ENCODE results near the gene PDE3A.

Gene PDE3A

DNA sequence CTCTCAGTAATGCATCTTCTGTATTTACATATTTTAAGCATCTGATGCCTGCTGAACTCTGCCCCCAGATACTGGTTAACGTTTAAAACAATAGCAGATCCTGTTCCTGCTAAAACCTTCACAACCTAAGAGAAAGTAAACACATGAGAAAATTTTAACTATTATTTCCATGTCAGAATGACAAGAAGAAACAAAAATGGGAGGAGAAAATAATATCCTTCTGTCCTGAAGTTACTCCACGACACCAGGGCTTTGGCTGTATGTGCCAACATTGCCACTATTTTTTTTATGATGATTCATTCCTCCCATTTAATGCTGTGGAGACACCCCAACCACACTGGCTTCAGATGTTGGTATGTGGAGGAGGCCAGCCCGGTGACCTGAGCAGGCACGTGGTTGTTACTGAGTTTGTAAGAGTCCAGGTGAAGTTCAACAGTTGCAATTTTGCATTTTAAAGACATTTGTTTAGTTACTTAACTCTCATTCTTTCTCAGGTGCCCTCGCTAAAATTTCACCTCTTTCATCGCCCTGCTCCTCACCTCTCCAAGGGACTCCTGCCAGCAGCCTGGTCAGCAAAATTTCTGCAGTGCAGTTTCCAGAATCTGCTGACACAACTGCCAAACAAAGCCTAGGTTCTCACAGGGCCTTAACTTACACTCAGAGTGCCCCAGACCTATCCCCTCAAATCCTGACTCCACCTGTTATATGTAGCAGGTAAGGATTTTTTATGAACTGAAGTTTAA is 261.2 kb downstream of the PDE3A start:
- no peak for DNase-seq (ENCODE audit: low read depth)
- TF ChIP-seq, protein P1, sequence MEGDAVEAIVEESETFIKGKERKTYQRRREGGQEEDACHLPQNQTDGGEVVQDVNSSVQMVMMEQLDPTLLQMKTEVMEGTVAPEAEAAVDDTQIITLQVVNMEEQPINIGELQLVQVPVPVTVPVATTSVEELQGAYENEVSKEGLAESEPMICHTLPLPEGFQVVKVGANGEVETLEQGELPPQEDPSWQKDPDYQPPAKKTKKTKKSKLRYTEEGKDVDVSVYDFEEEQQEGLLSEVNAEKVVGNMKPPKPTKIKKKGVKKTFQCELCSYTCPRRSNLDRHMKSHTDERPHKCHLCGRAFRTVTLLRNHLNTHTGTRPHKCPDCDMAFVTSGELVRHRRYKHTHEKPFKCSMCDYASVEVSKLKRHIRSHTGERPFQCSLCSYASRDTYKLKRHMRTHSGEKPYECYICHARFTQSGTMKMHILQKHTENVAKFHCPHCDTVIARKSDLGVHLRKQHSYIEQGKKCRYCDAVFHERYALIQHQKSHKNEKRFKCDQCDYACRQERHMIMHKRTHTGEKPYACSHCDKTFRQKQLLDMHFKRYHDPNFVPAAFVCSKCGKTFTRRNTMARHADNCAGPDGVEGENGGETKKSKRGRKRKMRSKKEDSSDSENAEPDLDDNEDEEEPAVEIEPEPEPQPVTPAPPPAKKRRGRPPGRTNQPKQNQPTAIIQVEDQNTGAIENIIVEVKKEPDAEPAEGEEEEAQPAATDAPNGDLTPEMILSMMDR (IDR thresholded peaks at IDR 0.05; ENCODE audit: control insufficient read depth, extremely low read depth, insufficient read depth), result no peak
- no peak overlapping the region for H3K4me3 ChIP-seq (ENCODE audit: low read depth, low read length)

DNA sequence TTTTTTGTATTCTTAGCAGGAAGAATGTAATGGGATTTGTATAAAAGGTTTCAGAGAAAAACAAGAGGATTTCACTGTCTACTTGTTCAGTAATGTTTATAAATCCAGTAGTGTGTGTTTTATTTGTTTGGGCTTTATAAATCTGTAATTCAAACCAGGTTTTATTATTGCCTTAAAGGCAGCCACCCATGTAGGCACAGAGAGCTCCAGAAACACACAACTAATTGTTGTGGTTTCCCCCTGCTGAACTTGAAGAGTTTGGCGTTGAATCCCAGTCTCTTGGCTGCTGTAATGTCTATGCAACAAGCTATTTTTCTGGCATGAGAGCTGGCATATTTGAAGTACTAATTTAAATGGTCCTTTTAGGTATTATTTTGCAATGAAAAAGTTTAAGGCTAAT is 263.4 kb downstream of the PDE3A start:
- no peak overlapping the region for H3K4me3 ChIP-seq (ENCODE audit: low read depth, low read length)
- TF ChIP-seq, protein P1 (IDR thresholded peaks at IDR 0.05; ENCODE audit: control insufficient read depth, extremely low read depth, insufficient read depth), result no peak
- no peak for DNase-seq (ENCODE audit: low read depth)

DNA sequence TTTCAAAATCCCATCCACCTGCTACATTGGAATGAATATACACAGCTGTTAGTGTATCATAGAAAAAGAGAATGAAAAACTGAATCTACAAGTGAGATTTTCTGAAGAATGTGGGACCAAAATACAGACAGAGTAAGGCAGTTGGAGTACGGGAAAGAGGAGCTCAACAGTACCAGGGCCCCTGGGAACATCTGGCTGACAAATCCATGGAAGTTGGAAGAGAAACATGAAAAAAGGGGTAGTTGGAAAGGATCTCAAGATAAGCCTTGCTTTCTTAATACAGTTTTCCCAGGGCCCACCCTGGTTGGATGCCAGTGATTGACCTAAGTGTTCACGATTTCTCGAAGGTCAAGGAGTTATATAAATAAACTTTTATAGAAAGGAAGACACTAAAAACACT is 272.8 kb downstream of the PDE3A start:
- H3K4me3 ChIP-seq (ENCODE audit: low read depth, low read length), result no peak overlapping the region
- TF ChIP-seq, protein P1 (IDR thresholded peaks at IDR 0.05; ENCODE audit: control insufficient read depth, extremely low read depth, insufficient read depth), result no peak
- DNase-seq (ENCODE audit: low read depth), result no peak

DNA sequence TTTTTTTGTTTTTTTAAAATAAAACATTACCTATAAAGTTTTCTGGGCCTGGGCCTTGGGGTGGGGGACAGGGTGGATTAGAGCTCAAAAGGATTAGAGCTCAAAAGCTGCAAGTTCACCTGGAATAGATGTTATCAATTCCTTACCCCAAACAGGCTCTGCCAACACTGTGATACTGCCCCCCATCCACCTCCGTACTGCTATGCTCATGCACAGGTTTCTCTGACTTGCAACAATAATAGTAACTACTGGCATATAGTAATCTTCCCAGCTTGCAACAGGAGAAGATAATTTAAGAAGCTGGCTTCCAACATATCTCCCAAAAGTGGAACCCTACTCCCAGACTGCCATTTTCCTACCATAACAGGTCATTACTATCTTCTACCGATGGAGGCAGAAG is 275.5 kb downstream of the PDE3A start:
- DNase-seq (ENCODE audit: low read depth), result no peak
- TF ChIP-seq, protein P1 (IDR thresholded peaks at IDR 0.05; ENCODE audit: control insufficient read depth, extremely low read depth, insufficient read depth), result no peak
- no peak overlapping the region for H3K4me3 ChIP-seq (ENCODE audit: low read depth, low read length)

DNA sequence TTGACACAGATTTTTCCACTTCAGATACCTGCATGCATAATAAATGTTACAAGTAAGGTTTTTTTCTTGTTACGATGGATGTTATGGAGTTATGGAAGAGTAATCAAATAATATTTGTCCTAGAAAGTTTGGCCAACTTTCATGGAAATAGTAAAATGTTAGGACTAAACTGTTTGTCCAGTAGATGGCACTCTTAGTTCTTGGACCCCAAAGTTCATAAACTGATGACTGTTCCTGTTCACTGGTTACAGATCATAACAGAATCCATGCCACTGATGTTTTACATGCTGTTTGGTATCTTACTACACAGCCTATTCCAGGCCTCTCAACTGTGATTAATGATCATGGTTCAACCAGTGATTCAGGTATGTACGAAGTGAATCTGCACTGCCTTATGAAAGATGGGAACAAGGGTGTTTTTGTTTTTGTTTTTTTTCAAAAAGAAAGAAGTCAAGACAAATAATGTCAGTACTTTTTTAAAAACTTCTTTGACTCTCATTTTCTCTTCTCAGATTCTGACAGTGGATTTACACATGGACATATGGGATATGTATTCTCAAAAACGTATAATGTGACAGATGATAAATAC is 278.0 kb downstream of the PDE3A start:
- H3K4me3 ChIP-seq (ENCODE audit: low read depth, low read length), result no peak overlapping the region
- TF ChIP-seq, protein P1 (IDR thresholded peaks at IDR 0.05; ENCODE audit: control insufficient read depth, extremely low read depth, insufficient read depth), result peak; percentile 57
- DNase-seq (ENCODE audit: low read depth), result peak; percentile 48

DNA sequence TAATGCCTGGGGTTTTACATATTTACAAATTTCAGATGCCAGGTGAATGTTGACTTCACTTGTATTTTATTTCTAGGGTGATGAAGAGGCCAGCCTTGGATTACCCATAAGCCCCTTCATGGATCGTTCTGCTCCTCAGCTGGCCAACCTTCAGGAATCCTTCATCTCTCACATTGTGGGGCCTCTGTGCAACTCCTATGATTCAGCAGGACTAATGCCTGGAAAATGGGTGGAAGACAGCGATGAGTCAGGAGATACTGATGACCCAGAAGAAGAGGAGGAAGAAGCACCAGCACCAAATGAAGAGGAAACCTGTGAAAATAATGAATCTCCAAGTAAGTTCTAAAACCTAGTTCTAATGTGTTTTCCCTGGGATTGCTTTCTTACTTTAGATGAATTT is 285.5 kb downstream of the PDE3A start:
- DNase-seq (ENCODE audit: low read depth), result no peak
- TF ChIP-seq, protein P1 (IDR thresholded peaks at IDR 0.05; ENCODE audit: control insufficient read depth, extremely low read depth, insufficient read depth), result no peak

More for the DNA sequence above, 285.5 kb downstream of the PDE3A start:
- H3K4me3 ChIP-seq (ENCODE audit: low read depth, low read length), result no peak overlapping the region
